GM12891 (cell line): ENCODE measurements around the gene DAZAP1.

Experiments
- PAX5 ChIP-seq: IDR thresholded peaks from 2 replicates; pipeline ENCODE4 v1.6.1; 2011; ENCODE audit warnings: low read length, moderate library complexity, mild to moderate bottlenecking; ENCODE audit not compliant: insufficient read depth, severe bottlenecking
- POLR2A ChIP-seq: IDR thresholded peaks from 2 replicates; pipeline ENCODE4 v1.6.1; 2011; ENCODE audit warnings: low read depth, low read length, control low read depth
- POLR2AphosphoS5 ChIP-seq: IDR thresholded peaks from 2 replicates; pipeline ENCODE4 v1.6.1; 2011; ENCODE audit warnings: low read depth, low read length, control low read depth

DNA sequence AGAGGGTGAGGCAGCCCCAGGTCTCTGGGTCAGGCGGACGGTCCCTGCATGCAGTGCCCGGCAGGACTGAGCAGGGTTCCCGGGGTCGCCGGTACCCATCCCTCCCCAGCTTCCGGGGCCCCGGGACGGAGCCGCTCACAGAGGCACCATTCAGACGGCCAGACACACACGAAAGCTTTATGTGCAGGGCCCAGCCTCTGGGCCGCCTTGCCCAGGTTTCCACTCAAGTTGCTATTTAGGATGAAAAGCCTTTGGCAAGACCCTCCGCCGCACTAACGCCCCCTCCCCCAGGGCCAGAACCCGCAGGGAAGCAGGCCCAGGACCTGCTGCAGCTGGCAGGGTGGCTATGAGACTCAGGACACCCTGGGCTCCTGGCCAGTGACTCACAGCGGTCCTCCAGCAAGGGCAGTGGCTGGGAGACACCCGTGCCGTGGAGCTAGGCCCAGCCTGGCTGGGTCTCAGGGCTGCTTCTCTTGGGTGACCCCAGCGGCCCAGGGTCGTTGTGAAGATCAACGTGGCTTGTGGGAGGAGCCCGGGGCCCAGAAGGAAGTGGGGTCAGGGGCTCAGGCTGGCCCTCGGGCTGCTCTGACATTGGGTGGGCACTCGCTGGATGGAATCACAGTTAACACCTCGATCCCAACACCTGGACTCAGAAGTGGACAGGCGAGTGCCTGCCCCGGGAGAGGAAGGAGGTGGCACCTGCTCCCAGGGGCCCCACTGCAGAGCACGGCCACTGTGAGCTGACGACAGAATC lies 66.8 kb downstream of the DAZAP1 start:
- TF ChIP-seq POLR2A (no peak), POLR2AphosphoS5 (no peak), PAX5 (no peak)
